ENCODE data around the gene NEU4. TPM values are rescaled to one million over a fixed set of nuclear protein-coding genes. Genes with fewer than 3 reads are reported as not detected.

The NEU4 gene
- total RNA-seq, 4 donors from 2014 or later: 0.15 TPM; not detected in 3

DNA sequence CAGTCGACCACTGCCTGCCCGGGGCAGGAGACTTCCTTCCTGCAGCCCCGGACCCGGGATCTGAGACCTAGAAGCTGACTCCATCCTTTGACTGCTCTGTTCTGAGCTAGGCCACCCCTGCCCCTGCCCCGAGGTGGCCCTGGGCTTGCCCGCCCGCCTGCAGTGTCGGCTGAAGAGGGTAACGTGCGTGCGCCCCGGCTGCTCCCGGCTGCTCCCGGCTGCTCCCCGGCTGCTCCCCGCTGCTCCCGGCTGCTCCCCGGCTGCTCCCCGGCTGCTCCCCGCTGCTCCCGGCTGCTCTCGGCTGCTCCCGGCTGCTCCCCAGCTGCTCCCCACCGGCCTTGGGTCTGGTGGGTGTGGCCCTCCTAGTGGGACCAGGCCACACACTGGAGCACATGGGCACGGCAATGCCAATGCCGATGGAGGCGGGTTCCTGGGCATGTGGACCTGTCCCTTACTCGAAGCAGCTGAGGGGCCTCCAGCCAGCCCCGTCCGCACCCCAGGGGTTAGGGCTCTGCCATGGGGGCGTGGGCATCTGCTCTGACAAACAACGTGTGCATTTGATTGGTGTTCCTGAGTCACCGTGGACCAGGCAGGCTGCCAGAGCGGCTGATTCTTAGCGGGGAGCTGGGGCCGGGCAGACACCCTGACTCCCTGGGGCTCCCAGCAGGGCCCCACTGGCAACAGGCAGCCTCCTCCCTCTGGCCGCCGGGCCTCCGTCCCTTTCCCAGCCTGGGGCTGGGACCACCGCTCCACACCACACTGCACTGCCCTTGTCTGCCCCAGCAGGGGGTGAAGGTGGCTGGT, 34.4 kb upstream of the NEU4 start:
- 29 to 52% methylated on average over 14 to 27 of the region's 40 CpGs for WGBS, 2 donors
- intact Hi-C loops (cut with DNase I; ENCODE audit: low total_unique reads): no loop called here
- no peak overlapping the region for H3K4me3 ChIP-seq (ENCODE audit: low read depth, poor library complexity, severe bottlenecking)
- DNase-seq (ENCODE audit: low spot score in 2 of 2): peak in 1 of 2 donors; percentile 84
- TF ChIP-seq POLR2A (IDR thresholded peaks at IDR 0.05): no peak

GRCh38 chr2:241775223-241776177, 33.5 kb upstream of the NEU4 start:
- no peak for TF ChIP-seq POLR2A (IDR thresholded peaks at IDR 0.05)
- TF ChIP-seq CTCF (IDR thresholded peaks at IDR 0.05): no peak
- DNase-seq (ENCODE audit: low spot score in 2 of 2): peak in 1 of 2 donors; percentile 82
- intact Hi-C loops (cut with DNase I; ENCODE audit: low total_unique reads): no loop called here
- H3K4me3 ChIP-seq (ENCODE audit: low read depth, poor library complexity, severe bottlenecking): no peak overlapping the region
- WGBS, 2 donors: 66 to 76% methylated on average over 28 to 32 of the region's 34 CpGs

- WGBS, 2 donors: 66 to 71% methylated on average over 25 to 26 of the region's 27 CpGs
- H3K4me3 ChIP-seq (ENCODE audit: low read depth, poor library complexity, severe bottlenecking): no peak within 1 kb of the TSS
- no peak for TF ChIP-seq CTCF (IDR thresholded peaks at IDR 0.05)
- TF ChIP-seq POLR2A (IDR thresholded peaks at IDR 0.05): no peak
- DNase-seq (ENCODE audit: low spot score in 2 of 2): peak in 1 of 2 donors; percentile 74
- intact Hi-C loops (cut with DNase I; ENCODE audit: low total_unique reads): no loop called here
Observed at GRCh38 chr2:241776336-241777169, 32.4 kb upstream of the NEU4 start, which contains the start of gene GAL3ST2. TSS of gene GAL3ST2 (plus strand) at chr2:241776822. CDS start at chr2:241776956, 134 bp downstream.

- 57 to 62% methylated on average over 17 to 22 of the region's 22 CpGs for WGBS, 2 donors
- H3K4me3 ChIP-seq (ENCODE audit: low read depth, poor library complexity, severe bottlenecking): no peak overlapping the region
- TF ChIP-seq CTCF (IDR thresholded peaks at IDR 0.05) (no peak), POLR2A (IDR thresholded peaks at IDR 0.05) (no peak)
- intact Hi-C loops (cut with DNase I; ENCODE audit: low total_unique reads): no loop called here
- peak in 1 of 2 donors; percentile 76 for DNase-seq (ENCODE audit: low spot score in 2 of 2)
Observed at GRCh38 chr2:241777170-241777685, 31.8 kb upstream of the NEU4 start.

GRCh38 chr2:241777686-241778627, 31.0 kb upstream of the NEU4 start:
- TF ChIP-seq CTCF (IDR thresholded peaks at IDR 0.05) (no peak), POLR2A (IDR thresholded peaks at IDR 0.05) (no peak)
- peak in 1 of 2 donors; percentile 74 for DNase-seq (ENCODE audit: low spot score in 2 of 2)
- 57 to 73% methylated on average over 10 to 18 of the region's 21 CpGs for WGBS, 2 donors
- no peak overlapping the region for H3K4me3 ChIP-seq (ENCODE audit: low read depth, poor library complexity, severe bottlenecking)
- intact Hi-C loops (cut with DNase I; ENCODE audit: low total_unique reads): no loop called here
